NB4 (cell line): ENCODE measurements around the gene APIP.

ENCODE experiments used
- MYC ChIP-seq: IDR thresholded peaks from 2 replicates; pipeline ENCODE4 v1.6.1; 2011; ENCODE audit warnings: low read depth, low read length
- POLR2A ChIP-seq: IDR thresholded peaks from 2 replicates; pipeline ENCODE4 v1.6.1; 2011; ENCODE audit warnings: mild to moderate bottlenecking; ENCODE audit not compliant: insufficient read length; ENCODE audit errors: extremely low read depth
- TF ChIP-seq, protein P1 (sequence below): IDR thresholded peaks from 2 replicates; pipeline ENCODE4 v1.6.1; 2011; ENCODE audit warnings: low read depth, low read length
- TF ChIP-seq, protein P2 (sequence below): IDR thresholded peaks from one replicate; pipeline ENCODE4 v1.5.1; 2012; ENCODE audit warnings: low read depth, low read length

- TF ChIP-seq POLR2A (no peak), MYC (no peak)
- TF ChIP-seq, protein P1, sequence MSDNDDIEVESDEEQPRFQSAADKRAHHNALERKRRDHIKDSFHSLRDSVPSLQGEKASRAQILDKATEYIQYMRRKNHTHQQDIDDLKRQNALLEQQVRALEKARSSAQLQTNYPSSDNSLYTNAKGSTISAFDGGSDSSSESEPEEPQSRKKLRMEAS: no peak
- TF ChIP-seq, protein P2, sequence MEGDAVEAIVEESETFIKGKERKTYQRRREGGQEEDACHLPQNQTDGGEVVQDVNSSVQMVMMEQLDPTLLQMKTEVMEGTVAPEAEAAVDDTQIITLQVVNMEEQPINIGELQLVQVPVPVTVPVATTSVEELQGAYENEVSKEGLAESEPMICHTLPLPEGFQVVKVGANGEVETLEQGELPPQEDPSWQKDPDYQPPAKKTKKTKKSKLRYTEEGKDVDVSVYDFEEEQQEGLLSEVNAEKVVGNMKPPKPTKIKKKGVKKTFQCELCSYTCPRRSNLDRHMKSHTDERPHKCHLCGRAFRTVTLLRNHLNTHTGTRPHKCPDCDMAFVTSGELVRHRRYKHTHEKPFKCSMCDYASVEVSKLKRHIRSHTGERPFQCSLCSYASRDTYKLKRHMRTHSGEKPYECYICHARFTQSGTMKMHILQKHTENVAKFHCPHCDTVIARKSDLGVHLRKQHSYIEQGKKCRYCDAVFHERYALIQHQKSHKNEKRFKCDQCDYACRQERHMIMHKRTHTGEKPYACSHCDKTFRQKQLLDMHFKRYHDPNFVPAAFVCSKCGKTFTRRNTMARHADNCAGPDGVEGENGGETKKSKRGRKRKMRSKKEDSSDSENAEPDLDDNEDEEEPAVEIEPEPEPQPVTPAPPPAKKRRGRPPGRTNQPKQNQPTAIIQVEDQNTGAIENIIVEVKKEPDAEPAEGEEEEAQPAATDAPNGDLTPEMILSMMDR: no peak
These were observed 45.9 kb upstream of the APIP start for GRCh38 chr11:34962034-34962433.
